A204.1 (cell line): Measurements from ENCODE around the gene NME7.

Source experiments
- FAIRE-seq: peaks from 2 replicates; lab custom pipeline; 2012; peaks lifted over from hg19 to GRCh38; lab: Jason Lieb, UNC

NME7 gene

GRCh38 chr1:169150641-169151337 is 216.8 kb downstream of the NME7 start:
- no peak for FAIRE-seq

DNA sequence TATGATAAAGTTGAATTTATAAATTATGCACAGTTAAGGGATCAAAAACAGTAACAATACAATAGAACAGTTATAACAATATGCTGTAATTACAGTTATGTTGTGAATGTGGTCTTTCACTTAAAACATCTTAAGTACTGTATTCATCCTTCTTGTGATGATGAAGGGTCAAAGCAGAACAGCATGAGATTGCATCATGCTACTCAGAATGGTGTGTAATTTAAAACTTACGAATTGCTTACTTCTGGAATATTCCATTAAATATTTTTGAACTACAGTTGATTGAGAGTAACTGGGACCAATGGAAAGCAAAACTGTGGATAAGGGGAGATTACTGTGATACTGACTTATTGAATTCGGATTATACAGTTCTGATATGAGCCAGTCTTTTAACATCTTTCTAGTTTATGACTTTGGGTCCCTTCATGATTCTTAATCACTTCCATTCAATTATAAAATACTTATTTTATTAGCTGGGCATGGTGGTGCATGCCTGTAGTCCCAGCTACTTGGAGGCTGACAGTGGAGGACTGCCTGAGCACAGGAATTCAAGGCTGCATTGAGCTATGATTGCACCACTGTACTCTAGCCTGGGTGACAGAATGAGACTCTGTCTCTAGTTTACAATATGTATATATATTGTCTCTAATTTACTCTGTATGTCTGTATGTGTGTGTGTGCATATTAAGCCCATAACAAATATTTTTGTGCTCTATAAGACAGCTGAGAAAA is 217.9 kb downstream of the NME7 start:
- FAIRE-seq, result no peak

GRCh38 chr1:169148472-169149252 is 218.9 kb downstream of the NME7 start:
- no peak for FAIRE-seq

GRCh38 chr1:169146576-169147214 is 220.9 kb downstream of the NME7 start:
- no peak for FAIRE-seq

- FAIRE-seq, result no peak
Measured at GRCh38 chr1:169144941-169145626, 222.5 kb downstream of the NME7 start.

DNA sequence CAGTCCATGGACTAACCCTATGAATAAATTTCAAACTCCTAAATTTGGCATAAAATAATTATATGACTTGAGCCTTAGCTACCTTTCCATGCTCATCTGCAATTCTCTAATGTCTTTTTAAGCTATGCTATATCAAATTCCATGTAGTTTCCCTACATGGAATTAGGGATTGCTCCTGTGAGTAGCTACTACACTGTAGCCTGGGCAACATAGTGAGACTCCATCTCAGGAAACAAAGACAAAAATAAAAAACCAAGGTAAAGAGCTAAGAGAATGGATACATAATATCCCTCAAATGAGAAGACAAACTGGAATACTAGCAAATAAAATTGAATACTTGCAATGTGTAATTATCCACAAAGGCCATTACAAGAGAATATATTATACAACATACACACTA is 223.6 kb downstream of the NME7 start:
- FAIRE-seq, result no peak

DNA sequence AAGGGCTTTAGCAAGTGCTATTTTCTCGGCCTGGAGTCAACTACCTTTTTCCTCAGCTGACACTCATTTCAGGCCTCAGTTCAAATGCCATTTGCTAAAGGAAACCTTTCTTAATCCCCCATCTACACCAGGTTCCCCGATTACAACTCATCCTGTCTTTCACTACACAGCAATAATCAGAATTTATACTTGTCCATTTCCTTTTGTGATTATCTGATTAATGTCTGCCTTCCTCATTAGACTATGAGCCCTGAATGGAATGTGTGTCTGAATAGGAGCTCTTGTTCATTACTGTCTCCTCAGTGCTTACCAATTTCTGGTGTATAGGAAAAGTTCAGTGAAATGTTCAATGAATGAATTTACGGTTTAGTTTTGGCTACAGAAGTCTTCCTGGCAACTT is 224.3 kb downstream of the NME7 start:
- FAIRE-seq, result no peak

- no peak for FAIRE-seq
Measured at GRCh38 chr1:169142129-169142528, 225.5 kb downstream of the NME7 start.

DNA sequence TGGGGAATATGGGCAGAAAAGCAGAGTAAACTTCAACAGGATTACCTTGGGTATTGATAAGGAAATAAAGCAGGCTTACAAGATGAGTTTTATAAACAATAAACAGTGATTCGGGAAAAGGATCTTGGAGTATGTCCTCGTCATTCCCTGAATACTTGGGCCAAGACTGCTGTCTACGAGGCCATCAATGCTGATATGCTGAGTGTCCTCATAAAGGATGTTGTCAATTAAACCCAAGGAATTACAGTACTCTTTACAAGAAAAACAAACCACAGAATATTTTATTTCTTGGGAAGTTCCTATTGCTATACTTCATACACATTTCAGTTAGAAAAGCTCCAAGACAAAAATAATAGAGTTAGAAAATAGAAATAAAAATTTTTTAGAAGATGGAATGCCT is 226.2 kb downstream of the NME7 start:
- FAIRE-seq, result no peak

DNA sequence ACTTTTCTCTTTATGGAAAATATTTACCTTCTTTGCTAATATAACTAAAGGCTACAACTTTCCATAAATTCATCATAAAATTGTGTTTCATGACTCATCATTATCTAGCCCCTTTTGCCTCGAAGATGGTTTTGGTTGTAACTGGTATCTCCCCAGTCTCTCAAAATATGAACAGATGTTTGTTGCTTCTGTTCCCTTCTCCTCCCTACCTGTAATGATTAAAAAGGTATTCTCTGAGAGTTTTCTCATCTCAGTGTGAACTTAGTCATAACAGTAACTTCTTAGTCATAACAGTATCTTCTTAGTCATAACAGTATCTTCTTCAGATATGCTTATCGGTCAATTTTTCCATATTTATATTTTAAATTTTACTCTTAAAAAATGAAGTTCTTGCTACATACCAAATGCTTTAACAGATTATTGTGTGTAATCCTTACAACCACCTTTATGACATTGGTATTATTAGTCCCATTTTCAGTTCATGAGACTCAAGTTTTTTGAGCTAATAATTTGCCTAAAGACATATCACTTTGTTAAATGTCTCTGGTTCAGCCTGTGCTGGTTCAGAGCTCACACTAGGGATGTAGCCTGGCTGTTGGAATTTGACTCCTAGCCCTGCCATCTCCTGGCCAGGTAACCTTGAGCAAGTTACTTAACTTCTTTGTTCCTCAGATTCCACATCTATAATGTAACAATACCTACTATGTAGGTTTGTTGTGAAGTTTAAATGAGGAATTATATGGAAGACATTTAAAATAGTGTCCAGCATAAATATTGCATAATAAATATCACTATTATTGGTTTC is 228.5 kb downstream of the NME7 start:
- FAIRE-seq, result no peak

DNA sequence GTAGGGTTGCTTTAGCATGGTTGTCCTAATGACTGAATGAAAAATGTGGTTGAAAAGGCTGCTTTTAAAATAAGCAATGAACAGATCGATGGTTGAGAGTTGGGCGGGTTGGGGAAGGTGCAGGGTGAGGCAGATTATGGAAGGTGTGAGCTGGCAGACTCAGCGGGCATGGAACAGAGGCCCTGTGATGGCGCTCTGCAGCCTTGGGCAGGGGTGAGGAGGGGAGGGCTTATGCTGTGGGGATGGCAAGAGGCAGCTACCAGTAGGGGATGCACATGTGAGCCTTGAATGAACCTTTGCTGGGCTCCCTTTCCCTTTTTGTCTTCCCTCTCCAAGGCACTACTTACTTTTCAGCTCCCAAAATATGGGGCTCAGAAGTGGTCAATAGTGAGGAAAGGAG is 230.2 kb downstream of the NME7 start:
- FAIRE-seq, result no peak

- FAIRE-seq, result no peak
Measured at GRCh38 chr1:169133801-169134502, 233.6 kb downstream of the NME7 start.

GRCh38 chr1:169133228-169133576 is 234.4 kb downstream of the NME7 start:
- no peak for FAIRE-seq

DNA sequence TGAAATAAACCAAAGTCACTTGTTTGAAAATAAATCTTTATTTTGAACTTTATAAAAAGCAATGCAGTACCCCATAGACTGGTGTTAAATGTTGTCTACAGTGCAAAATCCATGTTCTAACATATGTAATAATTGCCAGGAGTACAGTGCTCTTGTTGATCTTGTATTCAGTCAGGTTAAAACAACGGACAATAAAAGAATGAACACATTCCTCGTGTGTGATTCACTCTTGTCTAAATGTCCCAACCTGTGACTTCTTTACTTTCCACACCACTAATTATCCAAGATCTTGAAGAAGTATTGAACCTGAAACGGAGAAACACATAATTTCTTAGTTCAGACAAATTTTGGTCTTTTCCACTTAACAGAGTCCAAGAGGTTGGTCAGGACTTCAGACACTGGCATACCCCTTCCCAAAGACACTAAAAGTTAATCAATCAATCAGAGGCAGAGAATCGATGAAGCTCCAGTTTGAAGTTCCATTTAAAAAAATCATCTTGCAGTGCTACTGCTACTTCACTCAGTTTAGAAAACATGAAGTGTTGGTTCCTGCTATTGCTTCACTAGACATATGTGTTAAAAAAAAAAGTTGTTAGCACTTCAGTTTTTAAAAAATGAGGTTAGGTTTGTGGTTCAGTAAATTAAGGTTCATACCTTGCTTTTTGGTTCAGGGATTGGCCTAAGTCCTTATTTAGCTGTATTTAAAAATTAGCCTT is 234.9 kb downstream of the NME7 start:
- no peak for FAIRE-seq

- FAIRE-seq, result no peak
Measured at GRCh38 chr1:169130683-169131082, 236.9 kb downstream of the NME7 start.

- FAIRE-seq, result no peak
Measured at GRCh38 chr1:169129109-169129784, 238.3 kb downstream of the NME7 start.

DNA sequence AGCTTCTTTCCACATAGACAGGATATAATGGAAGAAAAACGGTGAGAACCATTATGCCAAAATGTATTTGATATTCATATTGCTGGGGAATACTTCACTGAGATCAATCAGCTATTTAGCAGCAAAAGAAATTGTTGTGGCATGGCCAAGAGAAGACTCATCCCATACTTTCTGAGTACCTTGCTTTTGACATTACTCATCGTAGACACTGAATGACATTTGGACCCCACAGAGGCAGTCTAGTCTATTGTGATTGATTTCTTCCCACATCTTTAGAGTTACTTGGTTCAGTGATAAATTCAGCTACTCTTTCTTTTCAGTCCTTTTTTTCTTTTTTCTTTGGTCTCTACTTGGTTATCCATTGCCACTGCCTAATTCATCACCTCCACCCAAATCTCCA is 239.0 kb downstream of the NME7 start:
- FAIRE-seq, result no peak

GRCh38 chr1:169127305-169127704 is 240.3 kb downstream of the NME7 start:
- no peak for FAIRE-seq

DNA sequence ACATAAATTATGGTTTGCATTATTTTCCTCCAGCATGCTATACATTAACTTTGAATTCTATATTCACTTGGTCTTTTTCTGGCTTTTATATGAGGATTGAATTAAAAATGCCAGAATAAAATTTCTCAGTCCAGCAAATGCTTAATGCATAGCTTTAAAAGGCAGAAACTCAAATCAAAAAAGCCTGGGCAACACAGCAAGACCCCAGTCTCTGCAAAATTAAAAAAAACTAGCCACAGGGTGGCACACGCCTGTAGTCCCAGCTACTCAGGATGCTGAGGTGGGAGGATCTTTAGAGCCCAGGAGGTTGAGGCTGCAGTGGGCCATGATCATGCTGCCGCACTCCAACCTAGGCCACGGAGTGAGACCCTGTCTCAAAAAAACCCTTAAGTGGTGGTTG is 241.3 kb downstream of the NME7 start:
- no peak for FAIRE-seq
